HCT116 (cell line): ENCODE measurements around the gene MINDY4. TPM values are rescaled to one million over a fixed set of nuclear protein-coding genes. Genes with fewer than 3 reads are reported as not detected.

Experiments used
- ATAC-seq: fragments of 200-7000 bp; cut with Tn5 transposase; 2 replicates; pipeline ENCODE4 v1.9.1; 2020; ENCODE audit warnings: mild to moderate bottlenecking, moderate library complexity
- BruUV-seq: library from RNA; stranded (reverse); fragments of 400-500 nt; replicated peaks from 2 replicates; lab custom pipeline; 2021; lab: Mats Ljungman, UMichigan
- CTCF ChIA-PET: fragments of 300-600 bp; sonication (Branson Sonifier 250); formaldehyde crosslinking; loops from one replicate; lab custom pipeline; 2021; ENCODE audit warnings: antibody characterized with exemption; lab: Charles Lee
- POLR2A ChIA-PET: fragments of 300-600, 350-600 bp; sonication (Branson Sonifier 250); formaldehyde crosslinking; loops from one replicate; lab custom pipeline; 2021; ENCODE audit warnings: antibody characterized with exemption; lab: Charles Lee
- RAD21 ChIA-PET, 2 experiments: fragments of 300-600 bp; sonication (Branson Sonifier 250); formaldehyde crosslinking; loops; one replicate each; lab custom pipeline; 2023; ENCODE audit warnings: low total read pairs in 2 of 2; ENCODE audit not compliant: uncharacterized antibody in 2 of 2, unreplicated experiment in 2 of 2, low non-redundant PET in 1 of 2; lab: Charles Lee
- DNase-seq: peaks from one replicate; pipeline ENCODE4 v3.0.0-alpha.2; 2010; ENCODE audit warnings: low read depth, low spot score
- H2AFZ ChIP-seq: fragments of 200-600 bp; shearing (Covaris generic), sonication (generic); 2 replicates; pipeline ENCODE4 v1.6.1; 2017; ENCODE audit warnings: low read depth, mixed run types, mixed read lengths, antibody characterized with exemption, low read length; ENCODE audit not compliant: poor library complexity, severe bottlenecking
- H3K27ac ChIP-seq: 2 replicates; pipeline ENCODE4 v1.5.1; 2012; ENCODE audit warnings: low read depth, low read length
- H3K27me3 ChIP-seq: fragments of 200-600 bp; sonication (generic); 2 replicates; pipeline ENCODE4 v1.6.1; 2016; ENCODE audit warnings: mixed run types, low read length, mixed read lengths; ENCODE audit not compliant: insufficient read depth
- H3K36me3 ChIP-seq, 2 experiments: fragments of 200-500 bp in 1 of 2; fragments of 200-600 bp in 1 of 2; sonication (Bioruptor generic) in 1 of 2; sonication (generic) in 1 of 2; 2 replicates each; pipeline versions ENCODE4 v1.5.1 to v1.6.1; 2014 to 2016; ENCODE audit warnings: low read length in 2 of 2, inconsistent platforms in 1 of 2, mixed read lengths in 1 of 2, mixed run types in 1 of 2; ENCODE audit not compliant: insufficient read depth in 2 of 2, control insufficient read depth in 1 of 2
- H3K4me1 ChIP-seq, 2 experiments: fragments of 200-600 bp in 1 of 2; sonication (generic) in 1 of 2; 2 replicates each; pipeline versions ENCODE4 v1.5.1 to v1.6.1; 2012 to 2017; ENCODE audit warnings: low read length in 2 of 2, inconsistent platforms in 1 of 2, mild to moderate bottlenecking in 1 of 2, mixed read lengths in 1 of 2, mixed run types in 1 of 2, moderate library complexity in 1 of 2; ENCODE audit not compliant: insufficient read depth in 2 of 2, control insufficient read depth in 1 of 2
- H3K4me2 ChIP-seq: fragments of 200-600 bp; sonication (generic); 2 replicates; pipeline ENCODE4 v1.6.1; 2017; ENCODE audit warnings: mixed run types, low read length, mixed read lengths
- H3K4me3 ChIP-seq, 2 experiments: fragments of 200-600 bp in 1 of 2; sonication (generic) in 1 of 2; replicated peaks in 1 of 2; 2 replicates each; pipeline ENCODE4 v1.5.1; 2011 to 2016; ENCODE audit warnings: low read length in 2 of 2, control low read depth in 1 of 2, low read depth in 1 of 2, mild to moderate bottlenecking in 1 of 2, mixed read lengths in 1 of 2, mixed run types in 1 of 2
- H3K79me2 ChIP-seq: fragments of 200-600 bp; sonication (generic); 2 replicates; pipeline ENCODE4 v1.6.1; 2017; ENCODE audit warnings: mild to moderate bottlenecking, mixed run types, low read length, moderate library complexity, mixed read lengths; ENCODE audit not compliant: insufficient read depth
- H3K9ac ChIP-seq: fragments of 200-600 bp; sonication (generic); 2 replicates; pipeline ENCODE4 v1.6.1; 2016; ENCODE audit warnings: low read length, mixed read lengths
- H3K9me2 ChIP-seq: fragments of 200-600 bp; sonication (generic), shearing (Covaris generic); 2 replicates; pipeline ENCODE4 v1.6.1; 2017; ENCODE audit warnings: mixed run types, mild to moderate bottlenecking, moderate library complexity; ENCODE audit not compliant: insufficient read depth
- H3K9me3 ChIP-seq, 2 experiments: fragments of 200-500 bp in 1 of 2; fragments of 200-600 bp in 1 of 2; sonication (Bioruptor generic) in 1 of 2; sonication (generic) in 1 of 2; 2 replicates each; pipeline ENCODE4 v1.6.1; 2014 to 2017; ENCODE audit warnings: low read length in 2 of 2, mixed read lengths in 2 of 2, inconsistent platforms in 1 of 2, low read depth in 1 of 2, mild to moderate bottlenecking in 1 of 2, mixed run types in 1 of 2, moderate library complexity in 1 of 2; ENCODE audit not compliant: control insufficient read depth in 1 of 2, insufficient read depth in 1 of 2
- H4K20me1 ChIP-seq: fragments of 200-600 bp; sonication (generic), shearing (Covaris generic); 2 replicates; pipeline ENCODE4 v1.6.1; 2017; ENCODE audit warnings: mixed run types, mild to moderate bottlenecking, moderate library complexity; ENCODE audit not compliant: insufficient read depth
- CBX3 ChIP-seq: IDR thresholded peaks from 2 replicates; pipeline ENCODE4 v1.6.1; 2012; ENCODE audit warnings: low read depth
- CEBPB ChIP-seq: IDR thresholded peaks from 2 replicates; pipeline ENCODE4 v1.6.1; 2012; ENCODE audit warnings: low read depth
- ELF1 ChIP-seq: IDR thresholded peaks from 2 replicates; pipeline ENCODE4 v1.6.1; 2012; ENCODE audit warnings: low read depth, borderline replicate concordance
- EZH2 ChIP-seq: fragments of 200-600 bp; sonication (generic); IDR thresholded peaks from 2 replicates; pipeline ENCODE4 v1.6.1; 2017; ENCODE audit warnings: antibody characterized with exemption, mixed run types
- EZH2phosphoT487 ChIP-seq: fragments of 200-600 bp; IDR thresholded peaks from 2 replicates; pipeline ENCODE4 v1.6.1; 2018; ENCODE audit warnings: antibody characterized with exemption, borderline replicate concordance
- POLR2A ChIP-seq: IDR thresholded peaks from 2 replicates; pipeline ENCODE4 v1.7.0; 2011; ENCODE audit warnings: borderline replicate concordance; ENCODE audit not compliant: insufficient read depth, insufficient read length; ENCODE audit errors: extremely low read depth
- RAD21 ChIP-seq: IDR thresholded peaks from 2 replicates; pipeline ENCODE4 v1.6.1; 2012; ENCODE audit warnings: low read depth, mild to moderate bottlenecking
- REST ChIP-seq: IDR thresholded peaks from 2 replicates; pipeline ENCODE4 v1.6.1; 2012; ENCODE audit warnings: low read depth
- SIN3A ChIP-seq: IDR thresholded peaks from 2 replicates; pipeline ENCODE4 v1.6.1; 2012; ENCODE audit warnings: low read depth
- TCF7L2 ChIP-seq: IDR thresholded peaks from 2 replicates; pipeline ENCODE4 v1.7.0; 2011; ENCODE audit warnings: borderline replicate concordance, inconsistent platforms; ENCODE audit not compliant: insufficient read depth, insufficient read length; ENCODE audit errors: extremely low read depth
- ZBTB33 ChIP-seq: IDR thresholded peaks from 2 replicates; pipeline ENCODE4 v1.6.1; 2011; ENCODE audit warnings: mild to moderate bottlenecking, low read length, moderate library complexity; ENCODE audit not compliant: insufficient replicate concordance; ENCODE audit errors: extremely low read depth
- ZNF274 ChIP-seq: fragments of 200-500 bp; sonication (Bioruptor generic); IDR thresholded peaks from 2 replicates; pipeline ENCODE4 v1.6.1; 2014; ENCODE audit warnings: mild to moderate bottlenecking, low read depth, low read length, inconsistent platforms
- intact Hi-C: fragments of 100-400 bp; cut with micrococcal nuclease; formaldehyde crosslinking; loops from 2 replicates; pipeline ENCODE4 v1.10.0; 2022
- total RNA-seq: library from RNA; stranded (reverse); gene quantifications from one replicate; pipeline ENCODE4 v1.2.1, GENCODE V29; 2021; ENCODE audit not compliant: unreplicated experiment
- TF ChIP-seq, protein P1 (sequence below): IDR thresholded peaks from 2 replicates; pipeline ENCODE4 v1.6.1; 2012

The MINDY4 gene
- total RNA-seq, 1 experiment from 2014 or later: 6.1 TPM

GRCh38 chr7:30877015-30877769, 106.0 kb downstream of the MINDY4 start:
- no peak overlapping the region for H2AFZ ChIP-seq
- H3K4me2 ChIP-seq: no peak overlapping the region
- H3K27me3 ChIP-seq: no peaks in the 10 kb centered on the region
- intact Hi-C loops: no loop called here
- no peak overlapping the region for H3K9ac ChIP-seq
- no peaks in the 10 kb centered on the region for H4K20me1 ChIP-seq
- ATAC-seq (no peak), DNase-seq (no peak)
- H3K27ac ChIP-seq: no peak overlapping the region
- no peaks in the 10 kb centered on the region for H3K36me3 ChIP-seq
- H3K9me3 ChIP-seq: no peaks in the 10 kb centered on the region
- H3K4me3 ChIP-seq: no peak overlapping the region
- POLR2A ChIA-PET: no interaction called here
- no TSS peak for BruUV-seq
- H3K9me2 ChIP-seq: no peaks in the 10 kb centered on the region
- no peak for TF ChIP-seq REST
- no peak for TF ChIP-seq SIN3A
- TF ChIP-seq ZNF274: no peak
- no peak for TF ChIP-seq POLR2A
- no peak for TF ChIP-seq ZBTB33
- no peak for TF ChIP-seq EZH2phosphoT487
- no peak for TF ChIP-seq CEBPB
- no peak for TF ChIP-seq TCF7L2
- TF ChIP-seq EZH2: no peak
- no peak for TF ChIP-seq ELF1
- TF ChIP-seq CBX3: no peak
- TF ChIP-seq, protein P1, sequence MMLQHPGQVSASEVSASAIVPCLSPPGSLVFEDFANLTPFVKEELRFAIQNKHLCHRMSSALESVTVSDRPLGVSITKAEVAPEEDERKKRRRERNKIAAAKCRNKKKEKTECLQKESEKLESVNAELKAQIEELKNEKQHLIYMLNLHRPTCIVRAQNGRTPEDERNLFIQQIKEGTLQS: no peak
- no peak for TF ChIP-seq RAD21
- no peaks in the 10 kb centered on the region for H3K79me2 ChIP-seq
- CTCF ChIA-PET: no interaction called here
- RAD21 ChIA-PET: interaction anchor here in 1 of 2 experiments (0.7 kb wide), 1 partner anchor 17 kb away, joined by 6 read pairs; no protein-coding TSS in a partner anchor
- H3K4me1 ChIP-seq: no peaks in the 10 kb centered on the region
